Stimulated activated CD8-positive, alpha-beta memory T cell treated with anti-CD3 and anti-CD28 coated beads, Interleukin-15, amount 100 ng/mL, for 48 hours (primary cell): ENCODE measurements around the gene RASA3.
A peak's percentile ranks its signal among the peaks of the same experiment; 100 is the strongest.
"Not testable (repeated sequence)": the region's sequence is repeated elsewhere in the genome, so short reads cannot be mapped to it uniquely, and the experiment has no call there.

Experiments
- DNase-seq, 2 donors: peaks; one replicate each; pipeline ENCODE4 v3.0.0-alpha.2; 2020; ENCODE audit warnings: low read depth in 2 of 2

RASA3 gene

GRCh38 chr13:114020750-114021463, 111.5 kb downstream of the RASA3 start:
- no peak for DNase-seq

- DNase-seq, result not testable (repeated sequence)
Measured at GRCh38 chr13:114020134-114020533, 112.3 kb downstream of the RASA3 start.

DNA sequence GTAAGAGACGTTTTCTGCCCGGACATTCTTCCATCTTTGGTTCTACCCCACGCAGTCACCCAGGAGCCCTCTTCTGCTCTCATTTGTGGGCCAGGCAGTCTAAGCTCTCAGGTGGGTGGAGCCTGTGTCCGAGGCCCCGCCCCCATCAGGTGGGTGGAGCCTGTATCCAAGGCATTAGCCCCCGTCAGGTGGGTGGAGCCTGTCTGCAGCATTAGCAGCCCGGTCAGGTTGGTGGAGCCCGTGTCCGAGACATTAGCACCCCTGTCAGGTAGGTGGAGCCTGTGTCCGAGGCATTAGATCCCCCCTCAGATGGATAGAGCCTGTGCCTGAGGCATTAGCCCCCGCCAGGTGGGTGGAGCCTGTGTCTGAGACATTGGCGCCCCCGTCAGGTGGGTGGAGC, 113.1 kb downstream of the RASA3 start:
- DNase-seq, result peak in 1 of 2 donors; percentile 28

GRCh38 chr13:114018461-114019055, 113.9 kb downstream of the RASA3 start:
- no peak for DNase-seq

DNA sequence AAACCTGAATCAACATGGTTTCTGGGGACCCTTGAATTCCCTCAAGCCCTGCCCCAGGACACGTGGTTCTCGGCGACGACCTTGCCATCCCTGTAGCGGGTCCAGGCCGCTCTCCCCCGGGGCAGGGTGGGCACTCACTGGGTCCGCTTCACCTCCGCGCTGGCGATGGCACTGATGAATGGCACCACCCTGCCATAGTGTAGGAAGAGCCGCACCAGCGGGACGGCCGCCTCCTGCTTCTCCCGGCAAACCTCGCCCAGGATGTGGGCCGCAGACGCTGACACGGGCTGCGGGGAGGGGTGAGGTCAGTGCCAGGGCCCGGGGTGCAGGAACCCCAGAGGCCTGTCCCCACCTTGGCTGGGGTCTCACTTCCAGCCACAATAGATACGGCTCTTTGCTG, 114.5 kb downstream of the RASA3 start:
- DNase-seq, result no peak

DNA sequence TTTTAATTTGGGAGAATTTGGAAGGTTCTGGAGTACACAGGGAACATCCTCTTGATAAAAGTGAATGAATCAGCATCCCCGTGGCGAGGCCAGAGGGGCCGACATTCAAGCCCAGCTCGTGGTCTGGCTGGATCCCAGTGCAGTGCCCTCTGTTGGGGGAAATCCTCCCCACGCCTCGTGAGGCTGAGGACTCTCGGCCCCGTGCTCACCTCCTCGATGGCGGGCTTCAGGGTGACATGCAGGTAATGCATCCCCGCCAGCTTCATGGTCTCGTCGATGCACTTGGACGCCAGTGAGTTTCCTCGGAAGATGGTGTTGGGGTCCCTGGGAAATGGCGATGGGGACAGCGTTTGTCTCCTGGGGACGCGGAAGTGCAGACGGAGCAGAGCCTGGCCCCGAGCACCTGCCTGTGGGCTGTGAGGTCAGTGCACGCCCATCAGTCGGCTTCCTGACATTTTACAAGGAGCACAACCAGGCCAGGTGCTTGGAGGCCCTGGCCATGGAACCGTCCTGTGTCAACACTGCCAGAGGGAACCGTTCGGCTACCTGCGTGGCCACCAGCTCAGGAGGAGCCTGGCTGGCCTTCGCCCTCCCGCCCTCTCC, 115.3 kb downstream of the RASA3 start:
- DNase-seq, result no peak

- no peak for DNase-seq
Measured at GRCh38 chr13:114016321-114017027, 115.9 kb downstream of the RASA3 start.

- peak; percentile 12 to 30 for DNase-seq
Measured at GRCh38 chr13:114015969-114016295, 116.5 kb downstream of the RASA3 start.

DNA sequence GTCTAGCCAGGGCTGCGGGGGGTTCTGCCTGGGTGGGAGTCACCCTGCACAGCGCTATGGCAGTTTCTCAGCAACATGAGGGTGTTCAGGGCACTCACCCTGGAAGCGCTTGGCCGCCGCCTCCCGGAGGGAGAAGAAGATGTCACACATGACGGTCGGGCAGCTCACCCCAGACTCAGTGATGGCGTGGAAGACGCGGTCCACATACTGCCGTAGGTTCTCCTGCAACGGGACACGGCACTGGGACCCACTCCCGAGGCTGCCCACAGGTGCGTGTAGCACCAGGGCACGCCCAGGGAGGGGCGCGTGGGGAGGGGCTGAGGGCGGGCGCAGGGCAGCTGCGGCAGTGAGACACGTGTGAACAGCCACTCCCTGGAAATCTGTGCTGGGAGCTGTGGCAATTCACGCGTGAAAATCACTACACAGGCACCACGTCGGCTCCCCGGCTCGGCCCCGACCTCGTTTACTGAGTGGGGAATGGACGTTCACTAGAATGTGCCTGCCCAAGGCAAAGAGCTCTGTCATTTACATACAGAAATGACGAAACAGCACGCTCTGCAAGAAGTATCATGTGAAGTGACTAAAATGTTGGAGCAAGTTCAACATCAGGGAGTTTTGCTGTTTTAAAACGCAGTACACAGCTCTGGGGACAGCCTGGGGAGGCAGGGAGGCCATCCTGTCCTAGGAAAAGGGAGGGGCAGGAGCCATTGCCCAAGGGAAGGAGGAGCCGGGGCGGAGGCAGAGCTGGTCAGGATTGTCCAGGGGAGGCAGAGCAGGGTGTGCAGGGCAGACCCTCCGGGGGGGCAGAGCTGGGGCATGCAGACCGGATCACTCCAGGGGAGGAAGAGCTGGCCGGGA, 117.1 kb downstream of the RASA3 start:
- no peak for DNase-seq

GRCh38 chr13:114013952-114014629, 118.3 kb downstream of the RASA3 start:
- no peak for DNase-seq

DNA sequence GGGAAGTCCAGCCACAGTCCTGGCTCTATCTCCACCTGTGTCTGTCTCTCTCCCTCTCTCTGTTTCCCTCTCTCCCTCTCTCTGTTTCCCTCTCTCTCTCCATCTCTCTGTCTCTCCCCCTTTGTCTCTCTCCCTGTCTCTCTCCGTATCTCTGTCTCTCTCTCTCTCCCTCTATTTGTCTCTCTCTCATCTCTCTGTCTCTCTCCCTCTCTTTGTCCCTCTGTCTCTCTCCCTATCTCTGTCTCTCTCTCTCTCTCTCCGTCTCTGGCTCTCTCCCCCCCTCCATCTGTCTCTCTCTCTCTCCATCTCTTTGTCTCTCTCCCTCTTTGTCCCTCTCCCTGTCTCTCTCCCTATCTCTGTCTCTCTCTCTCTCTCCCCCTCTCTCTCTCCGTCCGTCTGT, 119.1 kb downstream of the RASA3 start:
- no peak for DNase-seq

DNA sequence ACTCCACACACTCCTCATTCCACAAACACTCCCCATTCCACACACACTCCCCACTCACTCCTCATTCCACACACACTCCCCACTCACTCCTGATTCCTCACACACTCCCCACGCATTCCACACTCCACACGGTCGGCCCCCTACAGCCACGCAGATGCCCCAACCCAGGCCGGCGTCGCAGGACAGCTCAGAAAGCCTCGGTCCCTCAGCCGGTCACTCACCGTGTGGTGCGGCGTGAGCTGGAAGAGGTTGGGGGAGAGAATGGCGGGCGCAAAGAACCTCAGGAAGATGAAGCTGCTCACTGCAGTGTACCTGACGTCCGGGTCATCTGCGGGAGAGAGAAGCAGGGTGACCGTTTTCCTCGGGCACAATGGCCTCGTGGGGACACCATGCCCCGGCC, 119.5 kb downstream of the RASA3 start:
- no peak for DNase-seq

DNA sequence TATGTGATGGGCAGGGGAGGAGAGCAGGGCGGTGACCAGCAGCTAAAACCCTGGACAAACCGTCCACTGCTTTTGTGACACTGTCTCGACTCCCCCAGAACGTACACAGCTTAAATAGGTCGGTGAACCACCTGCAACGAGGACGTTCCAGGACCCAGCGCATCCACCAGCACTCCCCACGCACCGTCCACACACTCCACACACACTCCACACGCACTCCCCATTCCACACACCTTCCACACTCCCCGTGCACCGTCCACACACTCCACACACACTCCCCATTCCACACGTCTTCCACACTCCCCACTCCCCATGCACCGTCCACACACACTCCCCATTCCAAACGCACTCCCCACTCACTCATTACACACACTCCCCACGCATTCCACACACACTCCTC, 120.3 kb downstream of the RASA3 start:
- DNase-seq, result no peak

GRCh38 chr13:114011226-114011625, 121.2 kb downstream of the RASA3 start:
- no peak for DNase-seq

DNA sequence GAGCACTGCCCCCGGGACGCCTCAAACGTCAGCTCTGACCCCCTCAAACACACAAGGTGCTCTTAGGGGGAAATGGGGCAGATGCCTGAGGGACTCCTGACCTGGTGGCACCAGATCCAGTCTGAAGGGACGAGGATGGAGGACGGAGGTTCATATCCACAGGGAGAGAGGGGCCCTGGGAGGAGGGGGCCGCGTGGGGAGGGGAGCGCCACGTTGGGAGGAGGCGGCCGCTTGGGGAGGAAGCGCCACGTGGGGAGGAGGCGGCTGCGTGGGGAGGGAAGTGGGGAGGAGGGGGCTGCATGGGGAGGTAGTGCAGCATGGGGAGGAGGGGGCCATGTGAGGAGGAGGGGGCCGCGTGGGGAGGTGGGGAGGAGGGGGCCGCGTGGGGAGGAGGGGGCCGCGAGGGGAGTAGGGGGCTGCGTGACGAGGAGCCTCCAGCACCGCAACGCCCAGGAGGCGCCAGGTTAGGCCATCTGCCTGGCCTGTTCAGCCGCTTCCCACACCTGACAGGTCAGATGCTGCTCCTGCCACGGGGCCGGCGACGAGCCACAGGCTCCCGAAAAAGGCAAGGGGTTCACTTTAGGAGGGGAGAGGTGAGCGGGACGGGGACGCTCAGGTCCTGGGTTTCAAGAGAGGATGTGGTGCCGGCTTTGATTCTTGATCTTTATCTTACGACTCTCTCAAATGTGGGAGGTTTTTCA, 121.9 kb downstream of the RASA3 start:
- DNase-seq, result peak in 1 of 2 donors; percentile 3

DNA sequence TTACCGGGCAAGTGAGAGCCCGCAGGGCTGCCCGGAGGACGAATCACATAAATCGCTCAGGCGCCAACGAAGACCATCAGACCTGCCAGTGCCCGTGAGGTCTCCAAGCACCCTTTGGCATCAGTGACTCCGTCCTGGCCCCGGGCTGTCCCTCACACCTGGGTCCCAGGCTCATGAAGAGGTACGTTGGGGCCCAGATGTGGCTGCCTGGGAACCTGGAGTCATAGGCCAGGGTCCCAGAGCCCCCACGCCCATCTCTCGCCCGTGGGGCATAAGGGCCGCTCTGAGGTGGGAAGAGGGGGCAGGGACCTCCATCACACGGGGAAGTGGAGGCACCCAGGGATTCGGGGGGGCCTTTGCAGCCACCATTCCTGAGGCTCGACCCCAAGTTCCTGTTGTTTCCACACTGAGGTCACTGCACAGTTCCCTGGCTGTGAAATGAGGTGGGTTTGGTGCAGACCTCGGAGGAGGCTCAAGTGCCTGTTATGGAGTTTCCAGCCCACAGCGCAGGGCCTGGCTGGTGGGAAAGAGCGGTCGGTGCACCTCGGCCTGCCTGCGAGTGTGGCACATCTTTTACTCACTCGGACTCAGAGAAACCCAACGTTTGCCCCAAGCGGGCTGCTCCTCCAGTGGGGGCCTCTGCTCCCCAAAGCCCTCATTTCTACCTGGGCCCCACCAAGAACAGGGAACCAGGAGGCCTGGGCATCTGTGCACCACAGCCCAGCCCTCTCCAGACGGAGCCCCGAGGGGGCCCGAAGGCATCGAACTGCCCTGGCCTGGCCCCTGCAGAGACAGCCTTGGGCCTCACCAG, 122.6 kb downstream of the RASA3 start:
- no peak for DNase-seq

DNA sequence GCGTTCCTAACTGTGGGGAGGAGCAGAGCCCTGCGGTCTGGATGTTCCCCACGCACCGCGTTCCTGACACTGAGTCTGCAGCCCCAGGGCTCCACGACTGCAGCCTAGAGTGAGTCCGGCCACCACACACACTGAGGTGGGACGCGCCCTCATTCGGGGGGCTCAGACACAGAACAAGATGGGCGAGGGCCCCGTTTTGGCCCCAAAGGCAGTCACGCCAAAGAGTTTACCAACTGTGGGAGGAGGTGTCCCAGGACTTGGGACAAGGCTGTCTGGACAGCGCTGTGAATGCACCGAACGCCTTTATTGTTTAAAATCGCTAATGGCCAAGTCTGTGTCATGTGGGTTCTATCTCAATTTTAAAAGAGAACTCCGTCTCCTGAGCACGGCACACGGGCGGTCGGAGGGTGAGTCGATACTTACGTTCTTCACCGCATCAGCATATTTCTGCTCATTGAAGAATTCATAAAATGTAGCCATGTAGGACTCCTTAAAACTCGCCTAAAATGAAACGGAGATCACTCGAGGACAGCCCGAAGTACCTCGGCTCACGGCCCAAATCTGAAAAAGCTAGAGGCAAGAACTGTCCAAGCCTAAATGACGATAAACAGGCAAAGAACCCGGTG, 123.3 kb downstream of the RASA3 start:
- no peak for DNase-seq

GRCh38 chr13:114007566-114007965, 124.9 kb downstream of the RASA3 start:
- DNase-seq, result no peak

GRCh38 chr13:114005206-114005724, 127.2 kb downstream of the RASA3 start:
- DNase-seq, result no peak
